ENCODE measurements around the gene LRRC46. TPM values are rescaled to one million over a fixed set of nuclear protein-coding genes. Genes with fewer than 3 reads are reported as not detected.

LRRC46 gene
- total and polyA plus RNA-seq, 2 of the 13 experiments (the other 11 are each of a cell fraction or from before 2014, with no cell fraction given), result 0.09 TPM

- TF ChIP-seq ZNF142 (CRISPR knock-in tag; IDR thresholded peaks at IDR 0.05), result 0 out of 2 replicates have a peak, but pooled peaks have one; percentile 45
- TF ChIP-seq POLR2AphosphoS5 (IDR thresholded peaks at IDR 0.05; ENCODE audit: low read depth, low read length), result no peak
- TF ChIP-seq MAFG (CRISPR knock-in tag; IDR thresholded peaks at IDR 0.05), result no peak
- peak; percentile 91 for TF ChIP-seq ZEB1 (IDR thresholded peaks at IDR 0.05; ENCODE audit: insufficient replicate concordance, low read depth)
- TF ChIP-seq HOXA7 (CRISPR knock-in tag; IDR thresholded peaks at IDR 0.05), result no peak
- TF ChIP-seq ZNF615 (CRISPR knock-in tag; IDR thresholded peaks at IDR 0.05; ENCODE audit: borderline replicate concordance), result no peak
- TF ChIP-seq KDM5B (CRISPR knock-in tag; IDR thresholded peaks at IDR 0.05; ENCODE audit: borderline replicate concordance), result peak; percentile 90; the same call in 1 of the 2 replicates
- no peak for TF ChIP-seq ZHX2 (IDR thresholded peaks at IDR 0.05; ENCODE audit: low read depth)
- no peak for TF ChIP-seq ZHX2 (CRISPR knock-in tag; IDR thresholded peaks at IDR 0.05; ENCODE audit: borderline replicate concordance)
- TF ChIP-seq ZNF331 (CRISPR knock-in tag; IDR thresholded peaks at IDR 0.05), result peak; percentile 27; the same call in 1 of the 2 replicates
- TF ChIP-seq CENPX (CRISPR knock-in tag; IDR thresholded peaks at IDR 0.05), result no peak
- no peak for TF ChIP-seq GPBP1L1 (CRISPR knock-in tag; IDR thresholded peaks at IDR 0.05)
- TF ChIP-seq ETV6 (CRISPR knock-in tag; conservative IDR thresholded peaks at IDR 0.05), result no peak; the same call in 1 of the 2 replicates
- TF ChIP-seq ARNT2 (CRISPR knock-in tag; IDR thresholded peaks at IDR 0.05; ENCODE audit: low read depth), result 0 out of 2 replicates have a peak, but pooled peaks have one; percentile 60
- TF ChIP-seq MXI1 (IDR thresholded peaks at IDR 0.05; ENCODE audit: borderline replicate concordance, low read depth, low read length), result peak; percentile 39; the same call in 1 of the 3 replicates
These were observed 19.5 kb downstream of the LRRC46 start, which contains the start of gene SP6 (continued) for GRCh38 chr17:47850692-47851573.

Data from HepG2 (cell line).